GM15510 (cell line): ENCODE measurements around the gene APRT.
A peak's percentile ranks its signal among the peaks of the same experiment; 100 is the strongest.

Source experiments
- POLR2A ChIP-seq: IDR thresholded peaks from 3 replicates; pipeline ENCODE4 v1.6.1; 2011; ENCODE audit warnings: borderline replicate concordance; ENCODE audit not compliant: insufficient read length; ENCODE audit errors: extremely low read depth

Gene APRT

DNA sequence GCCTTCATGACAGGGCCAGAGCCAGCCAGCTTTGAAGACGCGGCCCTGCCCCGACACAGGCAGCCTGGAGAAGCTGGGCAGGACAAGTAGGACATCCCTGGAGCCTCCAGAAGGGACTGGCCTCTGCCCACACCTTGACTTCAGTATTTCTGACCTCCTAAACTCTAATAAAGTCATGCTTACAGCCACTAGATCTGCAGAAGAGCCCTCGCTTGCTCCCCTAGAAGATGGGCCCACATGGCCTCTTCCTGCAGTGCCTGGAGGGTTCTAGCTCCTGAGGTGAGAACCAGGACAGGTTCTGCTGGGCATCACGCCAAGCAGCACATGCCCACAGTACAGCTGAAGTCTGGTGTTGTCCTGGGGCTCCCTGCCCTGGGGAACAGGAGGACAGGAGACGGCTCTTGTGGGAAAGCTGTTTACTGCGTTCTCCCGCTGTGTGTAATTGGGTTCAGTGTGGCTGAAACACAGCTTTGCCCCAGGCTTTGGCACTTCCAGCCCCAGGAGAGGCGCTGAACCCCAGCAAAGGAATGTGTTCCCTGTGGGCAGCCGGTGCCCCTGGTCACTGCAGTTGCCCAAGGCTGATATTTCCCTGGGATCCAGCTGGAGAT, 2.6 kb downstream of the APRT start:
- TF ChIP-seq POLR2A: no peak

DNA sequence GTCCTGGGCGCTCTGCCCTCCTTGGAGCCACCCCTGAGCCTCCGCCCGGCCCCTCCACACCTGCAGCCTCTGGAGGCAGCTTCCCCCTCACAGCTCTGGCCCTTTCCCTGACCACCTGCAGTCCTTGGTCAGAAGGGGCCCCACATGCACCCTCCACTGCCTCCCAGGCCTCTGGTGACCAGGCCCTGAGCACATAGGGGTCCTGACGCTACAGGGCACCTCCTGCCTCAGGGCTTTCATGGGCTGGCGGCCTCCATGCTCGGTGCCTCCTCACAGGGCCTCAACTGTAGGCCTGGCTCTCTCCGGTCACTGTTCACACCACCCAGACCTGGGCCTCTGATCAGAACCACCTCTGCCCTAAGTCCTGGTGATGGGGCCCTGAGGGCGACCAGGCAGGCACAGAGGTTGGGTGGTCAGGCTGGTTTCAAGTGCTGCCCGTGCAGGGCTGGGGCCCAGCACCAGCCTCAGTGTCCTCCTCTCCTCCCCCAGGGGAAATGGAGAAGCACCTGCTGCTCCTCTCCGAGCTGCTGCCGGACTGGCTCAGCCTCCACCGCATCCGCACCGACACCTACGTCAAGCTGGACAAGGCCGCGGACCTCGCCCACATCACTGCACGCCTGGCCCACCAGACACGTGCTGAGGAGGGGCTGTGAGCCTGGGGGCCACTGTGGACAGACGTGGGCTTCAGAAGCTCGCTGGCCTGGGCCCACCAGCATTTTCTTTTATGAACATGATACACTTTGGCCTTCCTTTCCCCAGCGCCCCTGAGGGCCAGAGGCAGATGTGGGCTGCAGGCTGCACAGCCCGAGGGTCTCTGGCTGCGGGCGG, 3.9 kb downstream of the APRT start:
- peak; percentile 12 for TF ChIP-seq POLR2A

GRCh38 chr16:88807142-88807625, 4.5 kb downstream of the APRT start:
- TF ChIP-seq POLR2A: peak; percentile 27

DNA sequence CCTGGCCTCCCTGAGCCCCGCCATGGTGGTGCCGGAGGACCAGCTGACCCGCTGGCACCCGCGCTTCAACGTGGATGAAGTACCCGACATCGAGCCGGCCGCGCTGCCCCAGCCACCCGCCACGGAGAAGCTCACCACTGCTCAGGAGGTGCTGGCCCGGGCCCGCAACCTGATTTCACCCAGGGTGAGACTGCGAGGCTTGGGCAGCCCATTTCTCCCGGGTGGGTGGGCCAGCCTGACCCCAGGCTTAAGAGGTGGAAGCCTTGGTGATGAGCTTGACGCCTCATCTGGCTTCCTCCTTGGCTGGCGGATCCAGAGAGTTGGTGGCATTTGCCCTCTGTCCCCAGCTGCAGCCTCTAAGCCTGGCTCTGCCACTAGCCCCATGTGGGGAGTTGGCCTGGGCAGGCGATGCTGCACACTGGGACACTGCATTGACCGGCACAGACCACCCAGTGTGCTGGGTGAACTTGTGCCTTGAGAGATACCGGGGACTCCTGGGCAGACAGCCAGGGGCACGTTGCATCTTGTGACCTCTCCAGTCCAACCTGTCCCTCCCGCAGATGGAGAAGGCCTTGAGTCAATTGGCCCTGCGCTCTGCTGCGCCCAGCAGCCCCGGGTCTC, 5.1 kb downstream of the APRT start:
- no peak for TF ChIP-seq POLR2A

DNA sequence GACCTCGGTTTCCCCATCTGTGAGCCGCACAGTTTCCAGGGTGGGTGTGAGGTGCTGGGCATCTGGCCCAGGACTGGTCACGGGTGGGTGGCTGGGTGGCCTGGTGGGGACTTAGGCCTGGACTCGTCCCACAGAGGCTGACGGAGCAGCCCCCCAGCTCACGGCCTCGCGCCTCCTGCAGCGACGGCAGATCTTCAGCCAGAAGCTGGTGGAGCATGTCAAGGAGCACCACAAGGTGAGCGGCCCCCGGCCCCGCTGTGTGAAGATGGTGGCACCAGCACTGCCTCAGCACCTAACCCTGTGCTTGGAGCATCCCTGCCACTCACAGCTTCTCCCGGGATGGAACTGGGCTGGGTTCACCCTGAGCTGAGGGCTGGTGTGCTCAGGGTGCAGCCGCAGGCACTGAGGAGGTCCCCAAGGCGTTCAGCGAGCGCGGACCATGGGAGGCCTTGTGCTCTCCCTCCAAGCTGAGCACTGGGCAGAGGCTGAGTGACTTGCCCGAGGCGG, 5.8 kb downstream of the APRT start:
- no peak for TF ChIP-seq POLR2A

DNA sequence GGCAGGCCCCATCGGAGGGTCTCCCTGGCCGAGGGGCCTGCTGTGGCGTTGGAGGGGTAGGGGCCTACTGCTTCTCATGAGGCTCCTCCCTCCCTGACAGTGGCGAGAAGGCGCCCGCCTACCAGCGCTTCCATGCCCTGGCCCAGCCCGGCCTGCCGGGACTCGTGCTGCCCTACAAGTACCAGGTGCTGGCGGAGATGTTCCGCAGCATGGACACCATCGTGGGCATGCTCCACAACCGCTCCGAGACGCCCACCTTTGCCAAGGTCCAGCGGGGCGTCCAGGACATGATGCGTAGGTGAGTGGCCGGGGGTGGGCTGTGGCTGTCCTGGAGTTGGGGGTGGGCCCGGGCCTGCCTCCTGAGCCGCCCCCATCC, 6.4 kb downstream of the APRT start:
- TF ChIP-seq POLR2A: no peak

- no peak for TF ChIP-seq POLR2A
These were observed 7.0 kb downstream of the APRT start for GRCh38 chr16:88804552-88805339.

DNA sequence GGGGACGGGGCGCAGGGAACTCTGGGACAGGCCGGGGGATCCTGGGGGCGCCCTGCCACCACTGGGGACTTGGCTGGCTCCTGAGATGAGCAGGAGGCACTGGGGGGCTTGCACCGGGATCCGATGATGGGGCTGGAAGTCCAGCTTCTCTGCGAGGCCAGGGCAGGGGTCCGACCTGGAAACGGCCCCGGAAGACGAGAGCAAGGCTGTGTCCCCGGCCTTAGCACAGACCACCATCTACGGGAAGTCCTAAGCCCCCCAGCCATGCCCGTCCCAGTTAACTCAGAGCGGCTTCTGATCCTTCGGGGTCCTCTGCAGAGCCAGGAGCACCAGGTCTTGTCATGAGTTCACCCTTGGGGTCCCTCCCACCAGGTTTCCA, 7.6 kb downstream of the APRT start:
- TF ChIP-seq POLR2A: peak; percentile 21

- TF ChIP-seq POLR2A: peak; percentile 73
These were observed 8.3 kb downstream of the APRT start, which contains the start of gene CDT1 for GRCh38 chr16:88803264-88803987. TSS of gene CDT1 (plus strand) at chr16:88803789. CDS start at chr16:88803832, 43 bp downstream.

DNA sequence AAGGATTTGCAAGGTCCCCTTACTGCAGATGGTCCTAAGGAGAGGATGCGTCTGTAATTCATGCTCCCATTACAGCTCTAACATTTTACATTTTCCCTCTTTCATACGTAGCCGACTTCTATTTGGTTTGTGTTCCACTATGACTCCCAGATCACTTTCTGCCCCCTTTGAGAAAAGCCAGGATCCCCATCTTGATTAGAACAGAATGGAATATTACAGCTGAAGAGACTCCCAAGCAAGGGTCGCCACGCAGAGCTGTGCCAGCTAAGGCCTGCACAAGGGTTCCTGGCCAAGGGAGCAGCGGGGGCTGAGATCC, 11.5 kb downstream of the APRT start:
- no peak for TF ChIP-seq POLR2A

DNA sequence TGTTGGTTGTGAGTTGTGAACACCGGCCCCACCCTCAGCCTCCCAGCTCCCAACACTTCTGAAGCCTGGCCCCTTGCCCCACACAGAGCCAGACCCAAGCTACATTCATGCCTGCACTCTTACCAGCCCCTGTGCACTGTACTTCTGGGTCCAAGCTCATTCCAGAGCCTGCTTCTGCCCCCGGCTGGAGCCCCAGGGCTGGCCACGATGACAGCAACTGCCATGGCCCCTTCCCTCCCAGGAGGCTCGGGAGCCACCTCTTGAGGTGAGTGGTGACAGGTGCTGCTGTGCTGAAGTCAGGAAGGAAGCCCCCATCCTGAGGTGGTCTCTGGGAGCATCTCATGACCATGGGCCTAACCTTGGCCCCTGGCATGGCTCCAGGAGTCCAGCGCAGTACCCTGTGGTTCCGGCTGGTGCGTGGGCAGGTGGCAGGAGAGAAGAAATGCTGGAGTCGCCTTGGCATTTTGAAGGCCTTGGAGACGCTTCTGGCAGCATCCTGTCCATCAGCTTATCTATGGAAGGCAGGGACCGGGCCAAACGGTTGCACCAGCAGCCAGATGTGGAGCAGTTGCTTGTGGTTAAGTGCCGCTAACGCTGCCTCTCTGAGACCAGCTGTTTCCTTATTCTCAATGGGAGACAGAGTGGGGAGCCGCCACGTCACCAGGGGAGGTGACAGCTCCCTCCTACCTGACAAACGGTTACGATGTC, 12.0 kb downstream of the APRT start:
- TF ChIP-seq POLR2A: no peak

GRCh38 chr16:88798772-88799455, 12.8 kb downstream of the APRT start:
- no peak for TF ChIP-seq POLR2A

- TF ChIP-seq POLR2A: no peak
These were observed 13.7 kb downstream of the APRT start for GRCh38 chr16:88798073-88798472.

DNA sequence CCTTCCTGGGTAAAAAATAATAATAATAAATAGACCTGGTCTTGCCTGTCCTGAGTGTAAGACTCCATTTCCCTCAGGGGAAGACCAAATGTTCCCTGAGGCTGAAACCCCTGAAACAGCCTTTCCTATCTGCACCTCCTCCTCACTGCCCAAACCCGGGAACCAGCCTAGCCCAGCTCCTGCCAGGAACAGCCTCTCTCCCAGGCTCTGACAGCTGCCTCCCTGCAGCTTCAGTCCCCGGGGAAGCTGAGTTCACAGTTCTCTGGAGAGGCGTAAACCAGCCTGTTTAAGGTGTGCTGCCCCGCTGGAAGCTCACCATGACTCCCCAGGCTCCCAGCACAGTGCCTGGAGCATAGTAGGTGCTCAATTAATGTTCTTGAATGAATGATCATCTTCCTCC, 15.4 kb downstream of the APRT start:
- no peak for TF ChIP-seq POLR2A
